ENCODE data around the gene CP.

- TF ChIP-seq CTCF (IDR thresholded peaks at IDR 0.05; ENCODE audit: insufficient read depth, low read depth, low read length) (no peak), EZH2 (IDR thresholded peaks at IDR 0.05; ENCODE audit: insufficient read depth, low read length) (no peak)
These were observed 75.7 kb downstream of the CP start for GRCh38 chr3:149145974-149146373.

Measured in astrocyte (in vitro differentiated cells and primary cell).